Caco-2 (cell line): Measurements from ENCODE around the gene SFXN1. TPM values are rescaled to one million over a fixed set of nuclear protein-coding genes. Genes with fewer than 3 reads are reported as not detected.

Source experiments
- BruUV-seq: library from RNA; stranded (reverse); fragments of 400-500 nt; replicated peaks from 2 replicates; lab custom pipeline; 2021; lab: Mats Ljungman, UMichigan
- CTCF ChIA-PET: fragments of 300-600 bp; sonication (Branson Sonifier 250); formaldehyde crosslinking; loops from one replicate; lab custom pipeline; 2022; ENCODE audit warnings: antibody characterized with exemption; lab: Charles Lee
- POLR2A ChIA-PET: fragments of 300-600 bp; sonication (Branson Sonifier 250); formaldehyde crosslinking; loops from one replicate; lab custom pipeline; 2022; ENCODE audit warnings: antibody characterized with exemption; lab: Charles Lee
- DNase-seq, 2 experiments: peaks; one replicate each; pipeline versions ENCODE4 v3.0.0 to v3.0.0-alpha.2; 2020 to 2022
- H3K27me3 ChIP-seq: replicated peaks from 2 replicates; pipeline ENCODE4 v1.6.0; 2011; ENCODE audit warnings: low read length; ENCODE audit not compliant: control insufficient read depth, insufficient read depth
- H3K36me3 ChIP-seq: 2 replicates; pipeline ENCODE4 v1.5.1; 2011; ENCODE audit warnings: low read length; ENCODE audit not compliant: control insufficient read depth, insufficient read depth
- H3K4me1 ChIP-seq: fragments of 250-450 bp; sonication (Bioruptor Pico); 2 replicates; pipeline ENCODE4 v1.5.1; 2020; ENCODE audit warnings: mild to moderate bottlenecking
- H3K4me3 ChIP-seq: 2 replicates; pipeline ENCODE4 v1.5.1; 2011; ENCODE audit warnings: low read depth, mild to moderate bottlenecking, control low read depth, low read length
- H3K9me3 ChIP-seq: fragments of 250-450 bp; sonication (Bioruptor Pico); 2 replicates; pipeline ENCODE4 v1.5.1; 2020; ENCODE audit warnings: mild to moderate bottlenecking, moderate library complexity
- H3K27ac Mint-ChIP-seq: one replicate; pipeline ENCODE4 v1.8.0; 2022; ENCODE audit warnings: mixed read lengths; ENCODE audit not compliant: unreplicated experiment
- H3K27me3 Mint-ChIP-seq: one replicate; pipeline ENCODE4 v1.8.0; 2022; ENCODE audit warnings: mixed read lengths; ENCODE audit not compliant: insufficient read depth, unreplicated experiment
- H3K36me3 Mint-ChIP-seq: one replicate; pipeline ENCODE4 v1.8.0; 2022; ENCODE audit warnings: mild to moderate bottlenecking, mixed read lengths; ENCODE audit not compliant: insufficient read depth, unreplicated experiment
- H3K4me1 Mint-ChIP-seq: one replicate; pipeline ENCODE4 v1.8.0; 2022; ENCODE audit warnings: low read depth, mixed read lengths; ENCODE audit not compliant: unreplicated experiment
- H3K4me3 Mint-ChIP-seq: one replicate; pipeline ENCODE4 v1.8.0; 2022; ENCODE audit warnings: mild to moderate bottlenecking, moderate library complexity, mixed read lengths; ENCODE audit not compliant: unreplicated experiment
- H3K9me3 Mint-ChIP-seq: one replicate; pipeline ENCODE4 v1.8.0; 2022; ENCODE audit warnings: mixed read lengths; ENCODE audit not compliant: unreplicated experiment
- CTCF ChIP-seq, 2 experiments: fragments of 200-600 bp in 1 of 2; IDR thresholded peaks; 1 replicate in 1 of 2; 2 replicates in 1 of 2; pipeline versions ENCODE4 v1.5.1 to v1.8.0; 2011 to 2022; ENCODE audit warnings: antibody characterized with exemption in 1 of 2, control low read depth in 1 of 2, inconsistent platforms in 1 of 2, low read depth in 1 of 2, low read length in 1 of 2, mild to moderate bottlenecking in 1 of 2, moderate library complexity in 1 of 2; ENCODE audit not compliant: insufficient read depth in 1 of 2, severe bottlenecking in 1 of 2, unreplicated experiment in 1 of 2
- intact Hi-C: fragments of 100-400 bp; cut with micrococcal nuclease; formaldehyde crosslinking; loops from one replicate; pipeline ENCODE4 v1.10.0; 2022; ENCODE audit not compliant: unreplicated experiment
- total RNA-seq: library from RNA; stranded (reverse); gene quantifications from 2 replicates; pipeline ENCODE4 v1.2.3, GENCODE V29; 2022

The SFXN1 gene
- total RNA-seq, 1 experiment from 2014 or later, result 104 TPM

GRCh38 chr5:175438234-175438857, 40.0 kb upstream of the SFXN1 start:
- Mint-ChIP-seq H3K4me1 (peaks cover 6% of the 10 kb centered on the region), H3K4me3 (no peak overlapping the region)
- CTCF ChIA-PET, result no interaction called here

GRCh38 chr5:175443514-175444059, 34.8 kb upstream of the SFXN1 start:
- Mint-ChIP-seq H3K4me3 (no peak overlapping the region), H3K36me3 (no peaks in the 10 kb centered on the region), H3K4me1 (no peaks in the 10 kb centered on the region), H3K27ac (no peak overlapping the region), H3K27me3 (no peaks in the 10 kb centered on the region), H3K9me3 (no peaks in the 10 kb centered on the region)
- Histone ChIP-seq H3K4me1 (no peaks in the 10 kb centered on the region), H3K9me3 (no peaks in the 10 kb centered on the region), H3K4me3 (no peak overlapping the region), H3K36me3 (no peaks in the 10 kb centered on the region), H3K27me3 (no peaks in the 10 kb centered on the region)
- BruUV-seq, result no TSS peak
- POLR2A ChIA-PET, result no interaction called here
- DNase-seq, result no peak
- CTCF ChIA-PET, result no interaction called here
- no peak for TF ChIP-seq CTCF (IDR thresholded peaks at IDR 0.05; ENCODE audit: insufficient read depth in 1 of 2, low read depth in 1 of 2, low read length in 1 of 2, severe bottlenecking in 1 of 2, unreplicated experiment in 1 of 2)
- intact Hi-C loops, result no loop called here

More at GRCh38 chr5:175438234-175438857, 40.0 kb upstream of the SFXN1 start:
- Histone ChIP-seq H3K4me3 (no peak overlapping the region), H3K27me3 (no peaks in the 10 kb centered on the region), H3K36me3 (no peaks in the 10 kb centered on the region), H3K9me3 (no peaks in the 10 kb centered on the region), H3K4me1 (no peaks in the 10 kb centered on the region)
- H3K27me3 Mint-ChIP-seq, result no peaks in the 10 kb centered on the region
- no peak for DNase-seq
- no peak overlapping the region for H3K27ac Mint-ChIP-seq
- no peaks in the 10 kb centered on the region for H3K9me3 Mint-ChIP-seq
- intact Hi-C loops, result no loop called here
- no peaks in the 10 kb centered on the region for H3K36me3 Mint-ChIP-seq
- TF ChIP-seq CTCF (IDR thresholded peaks at IDR 0.05; ENCODE audit: insufficient read depth in 1 of 2, low read depth in 1 of 2, low read length in 1 of 2, severe bottlenecking in 1 of 2, unreplicated experiment in 1 of 2), result no peak
- POLR2A ChIA-PET, result no interaction called here
- no TSS peak for BruUV-seq

- H3K27me3 Mint-ChIP-seq, result no peaks in the 10 kb centered on the region
- ChIA-PET POLR2A (no interaction called here), CTCF (no interaction called here)
- H3K4me1 Mint-ChIP-seq, result no peaks in the 10 kb centered on the region
- TF ChIP-seq CTCF (IDR thresholded peaks at IDR 0.05; ENCODE audit: insufficient read depth in 1 of 2, low read depth in 1 of 2, low read length in 1 of 2, severe bottlenecking in 1 of 2, unreplicated experiment in 1 of 2), result peak in 1 of 2 experiments; percentile 40
- BruUV-seq, result no TSS peak
- Histone ChIP-seq H3K4me1 (no peaks in the 10 kb centered on the region), H3K4me3 (no peak within 1 kb of the TSS), H3K9me3 (no peaks in the 10 kb centered on the region), H3K27me3 (no peaks in the 10 kb centered on the region), H3K36me3 (no peaks in the 10 kb centered on the region)
- H3K27ac Mint-ChIP-seq, result peak within 1 kb of the TSS; percentile 32
- H3K9me3 Mint-ChIP-seq, result no peaks in the 10 kb centered on the region
- H3K4me3 Mint-ChIP-seq, result no peak within 1 kb of the TSS
- intact Hi-C loops, result no loop called here
- peak in 1 of 2 experiments; percentile 31 for DNase-seq
- no peaks in the 10 kb centered on the region for H3K36me3 Mint-ChIP-seq
Observed at GRCh38 chr5:175444060-175444904, 34.1 kb upstream of the SFXN1 start, which contains the start of gene DRD1. TSS of gene DRD1 (minus strand) at chr5:175444182. CDS start at chr5:175443099, 1,083 bp downstream.
